HG03354 (cell line): ENCODE results near the gene PAFAH1B1.
"Not testable (repeated sequence)": the region's sequence is repeated elsewhere in the genome, so short reads cannot be mapped to it uniquely, and the experiment has no call there.

Experiments used
- ATAC-seq: cut with Tn5 transposase; IDR thresholded peaks from one replicate; pipeline ENCODE4 v1.9.1; 2021; ENCODE audit warnings: mild to moderate bottlenecking; ENCODE audit not compliant: unreplicated experiment, poor library complexity, severe bottlenecking

The PAFAH1B1 gene

DNA sequence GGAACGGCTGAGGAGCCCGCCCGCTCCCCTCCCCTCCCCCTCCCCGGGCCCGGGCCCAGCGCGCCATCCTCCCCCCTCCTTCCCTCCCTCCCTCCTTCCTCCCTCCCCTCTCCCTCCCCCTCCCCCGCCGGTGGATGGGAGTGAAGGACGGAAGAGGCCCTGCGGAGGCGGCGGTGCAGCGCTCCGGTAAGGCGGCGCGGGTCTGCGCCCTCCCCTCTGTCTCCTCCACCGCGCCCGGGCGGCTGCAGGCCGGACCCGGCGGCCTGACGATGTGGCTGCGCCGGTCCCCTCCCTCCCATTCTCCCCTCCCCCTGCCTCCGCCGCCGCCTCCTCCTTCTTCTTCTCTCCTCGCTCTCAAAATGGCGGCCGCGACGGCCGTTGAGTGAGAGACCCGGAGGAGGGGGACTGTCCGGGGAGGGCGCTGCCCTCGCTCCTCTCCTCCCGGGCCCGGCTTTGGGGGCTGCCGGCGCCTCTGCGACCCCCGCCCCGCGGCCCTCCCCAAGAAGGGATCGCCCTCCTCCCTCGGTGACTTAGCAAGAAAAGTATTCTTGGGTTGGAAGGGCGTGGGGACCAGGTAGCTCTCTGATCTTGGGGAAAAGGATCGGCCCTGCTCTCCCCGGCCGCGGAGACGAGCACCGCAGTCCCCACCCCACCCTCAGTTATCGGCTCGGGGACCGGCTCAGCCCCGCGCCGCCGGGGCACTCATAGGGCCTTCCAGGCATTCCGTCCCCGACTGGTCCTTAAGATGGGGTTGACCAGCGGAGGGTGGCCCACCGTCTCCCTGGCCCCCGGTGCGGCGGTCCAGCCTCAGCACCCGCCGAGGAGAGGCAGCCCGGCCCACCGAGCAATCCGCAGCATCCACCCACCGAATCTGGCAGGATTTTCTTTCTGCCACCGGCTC lies 617 bp downstream of the PAFAH1B1 start:
- peak; percentile 54 for ATAC-seq

DNA sequence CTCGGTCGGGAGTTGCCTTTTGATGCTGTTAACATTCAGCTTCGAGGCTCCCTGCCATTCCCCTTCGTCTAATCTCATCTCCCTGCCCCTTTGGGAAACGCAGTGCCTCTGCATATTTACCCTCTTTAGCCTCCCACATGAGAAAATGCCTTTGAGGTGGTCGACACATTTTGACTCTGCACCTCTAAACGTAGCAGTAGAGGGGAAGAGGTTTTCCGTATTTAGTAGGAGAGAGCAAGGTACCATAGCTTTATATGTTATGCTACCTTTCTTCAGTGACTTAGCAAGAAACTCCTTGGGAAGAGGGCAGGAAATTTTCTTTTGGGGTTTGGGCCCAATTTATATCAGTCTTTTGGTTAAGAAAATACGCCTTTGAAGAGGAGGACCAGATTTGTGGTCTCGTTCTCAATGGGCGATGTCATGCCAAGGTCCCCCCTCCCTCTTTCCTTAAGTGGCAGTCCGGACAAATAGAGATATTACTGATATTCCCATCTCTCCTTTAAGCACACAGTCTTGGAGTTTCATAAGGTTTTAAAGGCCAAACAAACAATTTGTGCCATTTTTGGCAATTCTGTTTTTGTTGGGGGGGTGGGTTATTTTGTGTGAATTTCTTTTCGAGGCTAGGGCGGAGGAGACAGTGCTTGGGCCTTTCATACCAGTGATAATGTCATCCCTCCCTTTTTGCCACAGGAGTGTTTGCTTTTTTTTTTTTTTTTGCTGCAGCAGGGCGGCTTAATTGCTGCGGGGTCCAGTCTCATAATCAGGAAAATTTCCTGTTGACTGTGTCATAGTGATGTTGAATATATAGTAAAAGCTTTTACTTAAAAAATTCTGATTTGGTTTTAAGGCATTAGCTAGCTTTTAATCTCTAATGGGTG lies 1.5 kb downstream of the PAFAH1B1 start:
- no peak for ATAC-seq

DNA sequence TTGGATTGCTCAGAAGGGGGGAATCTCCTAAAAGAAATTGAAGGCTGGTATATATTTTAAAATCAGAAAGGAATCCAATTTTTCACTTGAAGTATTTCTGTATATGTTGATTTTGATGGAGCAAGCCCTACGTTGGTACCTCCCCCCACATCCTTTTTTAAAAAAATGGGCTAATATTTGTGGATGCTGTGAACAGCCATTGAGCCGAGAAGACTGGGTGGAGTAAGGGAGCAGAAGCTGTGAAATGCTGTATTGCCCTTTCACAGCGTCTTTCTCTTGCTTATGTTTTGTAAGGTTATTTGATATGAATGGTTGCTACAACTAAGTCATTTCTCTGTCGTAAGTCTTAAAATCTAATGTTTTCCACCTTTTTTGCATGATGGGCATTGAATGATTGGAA lies 2.3 kb downstream of the PAFAH1B1 start:
- ATAC-seq = no peak

DNA sequence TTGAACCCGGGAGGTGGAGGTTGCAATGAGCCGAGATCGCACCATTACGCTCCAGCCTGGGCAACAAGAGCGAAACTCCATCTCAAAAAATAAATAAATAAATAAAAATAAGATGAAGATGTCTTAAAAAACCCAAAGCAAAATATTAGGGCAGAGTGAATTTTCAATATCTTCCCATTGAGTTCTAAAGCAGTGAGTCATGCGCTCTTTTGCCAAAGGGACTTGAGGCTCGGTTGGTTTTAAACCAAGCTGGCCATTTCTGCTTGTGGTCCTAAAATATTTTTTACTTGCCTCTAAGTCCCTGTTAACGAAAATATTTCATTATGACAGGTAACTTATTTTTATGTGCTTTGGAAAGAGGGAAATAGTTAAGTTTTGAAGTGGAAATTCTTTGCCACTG lies 4.7 kb downstream of the PAFAH1B1 start:
- ATAC-seq = no peak

DNA sequence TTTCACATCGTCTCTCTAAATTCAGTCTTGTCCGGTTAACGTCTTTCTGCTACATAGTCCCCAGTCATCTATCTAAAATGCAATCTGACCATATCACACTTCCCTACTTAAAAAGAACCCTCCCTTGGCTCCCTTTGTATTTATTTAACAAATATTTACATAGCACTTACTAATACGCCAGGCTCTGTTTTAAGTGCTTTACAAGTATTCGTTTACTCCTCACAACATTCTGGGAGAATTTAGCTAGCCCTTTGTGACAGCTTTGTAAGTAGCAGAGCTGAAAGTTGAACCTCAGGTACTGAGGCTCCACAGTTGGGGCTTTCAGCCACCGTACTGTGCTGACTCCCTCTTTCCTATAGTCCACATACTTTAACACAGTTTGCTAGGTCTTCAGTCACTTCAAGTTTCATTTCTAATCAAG lies 9.2 kb downstream of the PAFAH1B1 start:
- no peak for ATAC-seq

DNA sequence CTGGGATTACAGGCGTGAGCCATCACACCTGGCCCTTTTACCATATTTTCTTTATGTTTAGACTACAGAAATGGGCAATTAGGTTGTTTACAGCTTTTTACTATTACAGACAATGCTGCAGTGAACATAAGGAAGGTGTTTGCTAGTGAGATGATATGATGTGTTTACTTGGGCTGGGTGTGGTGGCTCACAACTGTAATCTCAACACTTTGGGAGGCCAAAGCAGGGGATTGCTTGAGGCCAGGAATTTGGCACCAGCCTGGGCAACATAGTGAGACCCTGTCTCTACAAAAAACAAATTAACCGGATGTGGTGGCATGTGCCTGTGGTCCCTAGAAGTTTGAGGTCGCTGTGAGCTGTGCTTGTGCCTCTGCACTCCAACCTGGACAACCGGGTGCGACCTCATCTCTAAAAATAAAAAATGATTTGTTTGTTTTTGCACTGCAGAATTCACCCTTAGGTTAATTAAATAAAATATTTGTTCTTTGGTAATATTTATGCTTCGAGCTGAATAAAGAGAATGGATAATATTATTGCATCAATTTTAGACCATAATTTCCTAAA lies 15.0 kb downstream of the PAFAH1B1 start:
- ATAC-seq = no peak

DNA sequence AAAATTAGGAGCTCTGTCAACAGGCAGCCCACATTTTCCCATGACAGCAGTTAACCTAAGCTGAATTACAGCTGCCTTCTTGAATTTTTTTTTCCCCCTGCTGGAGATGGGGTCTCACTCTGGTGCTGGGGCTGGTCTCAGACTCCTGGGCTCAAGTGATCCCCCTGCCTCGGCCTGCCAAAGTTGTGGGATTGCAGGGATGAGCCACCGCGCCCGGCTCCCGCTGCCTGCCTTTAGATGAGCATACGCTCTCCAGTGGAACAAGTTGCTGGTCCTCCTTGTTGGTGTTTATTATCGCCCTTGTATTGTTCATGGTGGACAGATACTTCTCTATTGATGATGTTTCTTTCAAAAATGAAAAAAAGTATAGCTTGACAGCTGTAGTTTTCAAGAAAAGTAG lies 15.6 kb downstream of the PAFAH1B1 start:
- ATAC-seq = no peak

DNA sequence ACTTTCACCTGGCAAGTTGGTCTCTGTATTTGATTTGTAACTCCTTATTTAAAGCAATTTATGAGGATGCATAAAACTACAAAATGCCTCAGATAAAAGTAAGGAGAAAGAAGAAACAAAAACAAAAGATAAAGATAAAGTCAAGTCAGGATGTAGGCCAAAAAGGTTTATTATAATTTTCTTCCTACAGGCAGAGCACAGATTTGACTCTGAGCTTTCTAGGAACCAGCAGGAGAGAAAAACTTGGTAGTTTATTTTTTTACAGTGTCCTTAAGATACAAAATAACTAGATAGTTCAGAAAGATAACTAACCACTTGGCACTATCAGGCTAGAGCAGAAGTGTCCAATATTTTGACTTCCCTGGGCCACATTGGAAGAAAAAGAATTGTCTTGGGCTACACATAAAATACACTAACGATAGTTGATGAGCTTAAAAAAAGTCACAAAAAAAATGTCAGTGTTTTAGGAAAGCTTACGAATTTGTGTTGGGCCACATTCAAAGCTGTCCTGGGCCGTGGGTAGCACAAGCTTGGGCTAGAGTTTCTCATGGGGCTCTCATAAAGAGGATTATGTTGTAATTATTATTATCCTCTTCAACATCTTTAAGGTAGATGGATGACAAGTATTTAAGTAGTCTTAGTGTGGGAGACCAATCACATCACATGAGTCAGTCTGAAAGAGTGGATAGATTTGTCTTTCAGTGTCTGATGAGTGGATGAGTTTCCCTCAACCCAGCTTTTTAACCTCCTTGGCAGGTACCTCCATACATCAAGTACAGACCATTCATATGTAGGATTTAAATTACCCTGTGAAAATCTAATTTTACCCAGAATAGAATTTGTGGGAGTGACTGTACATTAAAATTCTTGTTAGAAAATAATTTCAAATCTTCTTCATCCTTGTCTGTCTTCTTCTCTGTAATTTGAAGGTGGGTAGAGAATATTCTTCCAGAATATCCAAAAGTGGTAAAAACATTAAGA lies 17.0 kb downstream of the PAFAH1B1 start:
- ATAC-seq = no peak

DNA sequence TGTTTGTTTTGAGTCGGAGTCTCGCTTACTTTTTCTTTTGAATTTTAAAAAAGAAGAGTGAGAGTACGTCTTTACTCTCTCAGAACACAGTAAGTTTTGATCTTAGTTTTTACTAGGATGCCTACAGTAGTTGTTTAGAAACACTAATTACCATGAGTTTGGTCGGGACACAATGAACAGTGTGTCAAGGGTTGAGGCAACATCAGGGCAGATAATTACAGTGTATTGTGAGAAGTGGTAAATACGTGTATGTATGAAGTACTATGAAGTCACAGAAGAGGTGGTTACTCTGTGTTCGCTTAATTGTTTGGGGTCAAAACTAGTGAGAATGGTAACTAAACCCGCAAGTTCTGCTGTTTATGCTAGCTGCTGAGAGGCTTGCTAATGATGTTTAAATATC lies 18.2 kb downstream of the PAFAH1B1 start:
- no peak for ATAC-seq

DNA sequence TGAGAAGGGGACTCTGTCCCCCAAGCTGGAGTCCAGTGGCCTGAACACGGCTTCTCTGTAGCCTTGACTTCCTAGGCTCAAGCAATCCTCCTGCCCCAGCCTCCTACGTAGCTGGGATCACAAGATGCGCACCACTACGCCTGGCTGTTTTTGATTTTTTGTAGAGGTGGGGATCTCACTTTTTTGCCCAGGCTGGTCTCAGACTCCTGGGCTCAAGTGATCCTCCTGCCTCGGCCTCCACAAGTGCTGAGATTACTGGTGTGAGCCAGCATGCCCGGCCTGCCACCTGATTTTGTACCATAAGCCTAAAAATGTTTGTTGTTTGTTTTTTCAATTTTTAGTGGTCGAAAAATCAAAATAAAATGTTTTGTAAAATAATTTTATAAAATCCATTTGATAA lies 19.2 kb downstream of the PAFAH1B1 start:
- ATAC-seq = no peak

DNA sequence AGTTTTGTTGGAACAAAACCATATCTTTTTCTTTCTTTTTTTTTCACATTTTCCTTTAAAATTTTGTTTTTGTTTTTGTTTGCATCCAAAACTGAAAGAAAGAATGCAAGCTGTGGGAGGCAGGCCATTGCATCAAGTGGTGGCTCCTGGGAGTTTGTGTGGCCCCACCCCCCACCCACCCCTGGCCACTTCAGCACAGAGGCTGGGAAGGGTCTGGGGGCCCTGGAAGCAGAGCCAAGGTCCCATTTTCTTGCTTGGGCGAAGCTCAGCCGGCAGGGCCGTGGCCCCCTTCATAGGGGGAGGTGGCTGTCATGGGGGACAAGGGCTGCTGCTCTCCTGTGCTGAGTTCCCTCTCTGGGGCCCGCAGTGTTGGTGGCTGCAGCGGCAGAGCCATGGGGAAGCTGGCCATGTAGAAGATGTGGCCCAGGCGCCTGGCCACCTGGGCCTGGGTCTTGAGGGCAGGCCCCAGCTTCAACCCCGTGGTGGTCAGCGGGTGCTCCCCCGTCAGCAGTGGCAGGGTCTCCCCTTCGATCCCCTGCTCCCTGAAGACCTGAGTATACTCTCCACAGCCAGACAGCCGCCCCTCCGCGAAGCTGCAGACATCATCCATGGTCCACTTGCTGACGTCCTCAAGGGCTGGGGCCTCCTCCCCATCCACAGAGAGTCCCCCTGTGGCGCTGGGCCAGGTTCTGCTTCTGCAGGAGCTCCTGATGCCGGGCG lies 19.8 kb downstream of the PAFAH1B1 start:
- no peak for ATAC-seq

DNA sequence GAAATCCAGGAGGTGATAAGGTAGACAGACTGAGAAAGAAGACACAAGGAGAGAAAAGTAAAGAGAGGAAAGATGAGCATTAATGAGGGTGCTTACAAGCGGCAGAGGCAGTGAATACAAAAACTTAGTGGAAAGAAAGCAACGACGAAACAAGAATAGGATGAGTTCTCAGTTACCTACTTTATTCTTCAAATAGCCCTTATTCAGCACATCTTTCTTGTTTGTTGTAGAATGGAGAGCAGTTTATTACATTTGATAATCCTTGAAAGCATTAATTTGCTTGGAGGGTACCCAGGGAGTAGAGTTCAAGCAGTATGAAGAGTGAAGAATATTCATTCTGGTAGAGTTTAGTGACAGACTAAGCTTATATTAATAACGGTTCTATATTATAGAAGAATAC lies 22.4 kb downstream of the PAFAH1B1 start:
- ATAC-seq = no peak

DNA sequence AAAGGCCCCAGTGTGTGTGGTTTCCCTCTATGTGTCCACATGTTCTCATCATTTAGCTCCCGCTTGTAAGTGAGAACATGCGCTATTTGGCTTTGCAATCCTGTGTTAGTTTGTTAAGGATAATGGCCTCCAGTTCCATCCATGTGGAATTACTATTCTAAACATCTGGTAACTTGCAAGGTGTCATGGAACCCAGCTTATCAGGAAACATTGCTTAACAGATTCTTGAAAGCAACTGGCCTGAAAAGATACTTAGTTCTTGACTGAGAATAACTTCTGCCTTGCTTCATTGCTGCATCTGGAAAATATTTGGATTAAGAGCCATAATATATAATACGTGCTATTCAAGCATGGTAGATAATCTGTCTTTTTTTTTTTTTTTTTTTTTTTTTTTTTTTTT lies 27.8 kb downstream of the PAFAH1B1 start:
- no peak for ATAC-seq

DNA sequence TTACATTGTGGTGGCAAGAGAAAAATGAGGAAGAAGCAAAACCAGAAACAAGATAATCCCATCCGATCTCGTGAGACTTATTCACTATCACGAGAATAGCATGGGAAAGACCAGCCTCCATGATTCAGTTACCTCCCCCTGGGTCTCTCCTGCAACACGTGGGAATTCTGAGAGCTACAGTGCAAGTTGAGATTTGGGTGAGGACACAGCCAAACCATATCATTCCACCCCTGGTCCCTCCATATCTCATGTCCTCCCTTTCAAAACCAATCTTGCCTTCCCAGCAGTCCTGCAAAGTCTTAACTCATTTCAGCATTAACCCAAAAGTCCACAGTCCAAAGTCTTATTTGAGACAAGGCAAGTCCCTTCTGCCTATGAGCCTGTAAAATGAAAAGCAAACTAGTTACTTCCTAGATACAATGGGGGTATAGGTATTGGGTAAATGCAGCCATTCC lies 28.5 kb downstream of the PAFAH1B1 start:
- ATAC-seq = not testable (repeated sequence)

DNA sequence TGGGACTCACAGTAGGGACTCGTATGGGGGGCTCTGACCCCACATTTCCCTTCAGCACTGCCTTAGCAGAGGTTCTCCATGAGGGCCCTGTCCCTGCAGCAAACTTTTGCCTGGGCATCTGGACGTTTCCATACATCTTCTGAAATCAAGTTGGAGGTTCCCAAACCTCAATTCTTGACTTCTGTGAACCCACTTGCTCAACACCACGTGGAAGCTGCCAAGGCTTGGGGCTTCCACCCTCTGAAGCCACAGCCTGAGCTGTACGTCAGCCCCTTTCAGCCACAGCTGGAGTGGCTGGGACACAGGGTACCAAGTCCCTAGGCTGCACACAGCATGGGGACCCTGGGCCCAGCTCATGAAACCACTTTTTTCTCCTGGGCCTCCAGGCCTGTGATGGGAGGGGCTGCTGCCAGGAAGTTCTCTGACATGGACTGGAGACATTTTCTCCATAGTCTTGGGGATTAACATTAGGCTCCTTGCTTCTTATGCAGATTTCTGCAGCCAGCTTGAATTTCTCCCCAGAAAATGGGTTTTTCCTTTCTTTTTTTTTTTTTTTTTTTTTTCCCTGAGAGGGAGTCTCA lies 29.4 kb downstream of the PAFAH1B1 start:
- not testable (repeated sequence) for ATAC-seq

DNA sequence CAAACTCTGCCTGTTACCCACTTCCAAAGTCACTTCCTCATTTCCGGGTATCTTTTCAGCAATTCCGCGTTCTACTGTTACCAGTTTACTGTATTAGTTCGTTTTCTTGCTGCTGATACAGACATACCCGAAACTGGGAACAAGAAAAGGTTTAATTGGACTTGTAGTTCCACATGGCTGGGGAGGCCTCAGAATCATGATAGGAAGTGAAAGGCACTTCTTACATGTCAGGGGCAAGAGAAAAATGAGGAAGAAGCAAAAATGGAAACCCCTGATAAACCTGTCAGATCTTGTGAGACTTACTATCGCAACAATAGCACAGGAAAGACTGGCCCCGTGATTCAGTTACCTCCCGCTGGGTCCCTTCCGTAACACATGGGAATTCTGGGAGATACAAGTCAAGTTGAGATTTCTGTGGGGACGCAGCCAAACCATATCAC lies 30.9 kb downstream of the PAFAH1B1 start:
- no peak for ATAC-seq

DNA sequence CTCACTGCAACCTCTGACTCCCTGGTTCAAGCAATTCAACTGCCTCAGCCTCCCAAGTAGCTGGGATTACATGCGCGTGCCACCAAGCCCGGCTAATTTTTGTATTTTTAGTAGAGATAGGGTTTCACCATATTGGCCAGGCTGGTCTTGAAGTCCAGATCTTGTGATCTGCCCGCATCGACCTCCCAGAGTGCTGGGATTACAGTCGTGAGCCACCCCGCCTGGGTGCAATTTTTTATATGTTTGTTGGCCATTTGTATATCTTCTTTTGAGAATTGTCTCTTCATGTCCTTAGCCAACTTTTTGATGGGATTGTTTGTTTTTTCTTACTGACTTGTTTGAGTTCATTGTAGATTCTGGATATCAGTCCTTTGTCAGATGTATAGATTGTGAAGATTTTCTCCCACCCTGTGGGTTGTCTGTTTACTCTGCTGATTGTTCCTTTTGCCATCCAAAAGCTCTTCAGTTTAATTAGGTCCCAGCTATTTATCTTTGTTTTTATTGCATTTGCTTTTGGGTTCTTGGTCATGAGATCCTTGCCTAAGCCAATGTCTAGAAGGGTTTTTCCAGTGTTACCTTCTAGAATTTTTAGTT lies 33.3 kb downstream of the PAFAH1B1 start:
- not testable (repeated sequence) for ATAC-seq

DNA sequence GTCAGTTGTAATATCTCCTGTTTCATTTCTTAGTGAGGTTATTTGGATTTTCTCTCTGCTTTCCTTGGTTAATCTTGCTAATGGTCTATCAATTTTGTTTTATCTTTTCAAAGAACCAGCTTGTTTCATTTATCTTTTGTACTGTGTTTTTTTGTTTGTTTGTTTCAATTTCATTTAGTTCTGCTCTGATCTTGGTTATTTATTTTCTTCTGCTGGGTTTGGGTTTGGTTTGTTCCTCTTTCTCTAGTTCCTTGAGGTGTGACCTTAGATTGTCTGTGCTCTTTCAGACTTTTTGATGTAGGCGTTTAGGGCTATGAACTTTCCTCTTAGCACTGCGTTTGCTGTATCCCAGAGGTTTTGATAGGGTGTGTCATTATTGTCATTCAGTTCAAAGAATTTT lies 35.5 kb downstream of the PAFAH1B1 start:
- ATAC-seq = not testable (repeated sequence)
